Activated CD8-positive, alpha-beta T cell treated with anti-CD3 and anti-CD28 coated beads for 36 hours (primary cell): ENCODE data around the gene DPYD. TPM values are rescaled to one million over a fixed set of nuclear protein-coding genes. Genes with fewer than 3 reads are reported as not detected.

Experiments
- ATAC-seq: fragments of 200-7000 bp; cut with Tn5 transposase; one replicate; pipeline ENCODE4 v1.10.0; 2021; ENCODE audit warnings: mild to moderate bottlenecking, moderate library complexity
- CTCF ChIA-PET: fragments of 350-600 bp; sonication (Branson Sonifier 250); formaldehyde crosslinking; loops from one replicate; lab custom pipeline; 2021; ENCODE audit warnings: antibody characterized with exemption; lab: Charles Lee
- POLR2A ChIA-PET: fragments of 350-600 bp; sonication (Branson Sonifier 250); formaldehyde crosslinking; loops from one replicate; lab custom pipeline; 2021; ENCODE audit warnings: antibody characterized with exemption; lab: Charles Lee
- DNase-seq: peaks from one replicate; pipeline ENCODE4 v3.0.0-alpha.2; 2020
- H3K27ac Mint-ChIP-seq: one replicate; pipeline ENCODE4 v1.8.0; 2021; ENCODE audit warnings: mild to moderate bottlenecking, mixed read lengths
- H3K27me3 Mint-ChIP-seq: one replicate; pipeline ENCODE4 v1.8.0; 2021; ENCODE audit warnings: mixed read lengths
- H3K36me3 Mint-ChIP-seq: one replicate; pipeline ENCODE4 v1.8.0; 2021; ENCODE audit warnings: low read depth, mixed read lengths
- H3K4me1 Mint-ChIP-seq: one replicate; pipeline ENCODE4 v1.8.0; 2021; ENCODE audit warnings: low read depth, mixed read lengths
- H3K4me3 Mint-ChIP-seq: one replicate; pipeline ENCODE4 v1.8.0; 2021; ENCODE audit warnings: mild to moderate bottlenecking, moderate library complexity, mixed read lengths
- H3K9me3 Mint-ChIP-seq: one replicate; pipeline ENCODE4 v1.8.0; 2021; ENCODE audit warnings: mixed read lengths
- intact Hi-C: fragments of 100-400 bp; cut with micrococcal nuclease; formaldehyde crosslinking; loops from one replicate; pipeline ENCODE4 v1.10.0; 2022
- total RNA-seq, 2 experiments: library from RNA; stranded (reverse); gene quantifications; one replicate each; pipeline ENCODE4 v1.2.3, GENCODE V29; 2021
- TF ChIP-seq, protein P1 (sequence below): fragments of 200-600 bp; IDR thresholded peaks from one replicate; pipeline ENCODE4 v1.8.0; 2022; ENCODE audit warnings: antibody characterized with exemption, mild to moderate bottlenecking

Gene DPYD
- total RNA-seq, 2 experiments from 2014 or later = 10.7 to 10.8 TPM

DNA sequence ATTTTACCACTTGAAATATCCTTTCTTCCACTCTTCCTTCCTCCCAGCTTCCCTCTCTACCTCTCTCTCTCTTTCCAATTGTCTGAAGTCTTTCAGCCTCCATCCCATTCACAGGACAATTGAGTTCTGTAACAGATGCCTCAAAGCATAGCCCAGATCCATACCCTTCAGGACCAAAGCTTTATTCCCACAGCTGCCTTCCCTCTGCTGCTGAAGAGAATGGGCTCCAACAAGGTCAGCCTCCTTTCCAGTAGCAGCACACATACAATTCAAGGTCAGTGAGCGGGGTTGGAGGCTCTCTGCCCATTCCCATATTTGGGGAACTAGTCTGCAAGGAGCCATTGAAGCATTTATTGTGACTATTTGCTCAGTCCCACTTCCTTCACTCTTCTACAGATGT lies 179.9 kb downstream of the DPYD start:
- no peak overlapping the region for H3K27ac Mint-ChIP-seq
- no peaks in the 10 kb centered on the region for H3K4me1 Mint-ChIP-seq
- no peak overlapping the region for H3K4me3 Mint-ChIP-seq
- intact Hi-C loops = no loop called here
- CTCF ChIA-PET = interaction anchor here (1.3 kb wide), 1 partner anchor 8 kb away, joined by 3 read pairs; no protein-coding TSS in a partner anchor
- DNase-seq (no peak), ATAC-seq (no peak)
- H3K9me3 Mint-ChIP-seq = no peaks in the 10 kb centered on the region
- POLR2A ChIA-PET = no interaction called here
- H3K27me3 Mint-ChIP-seq = no peaks in the 10 kb centered on the region
- peaks cover 2% of the 10 kb centered on the region for H3K36me3 Mint-ChIP-seq
- TF ChIP-seq, protein P1, sequence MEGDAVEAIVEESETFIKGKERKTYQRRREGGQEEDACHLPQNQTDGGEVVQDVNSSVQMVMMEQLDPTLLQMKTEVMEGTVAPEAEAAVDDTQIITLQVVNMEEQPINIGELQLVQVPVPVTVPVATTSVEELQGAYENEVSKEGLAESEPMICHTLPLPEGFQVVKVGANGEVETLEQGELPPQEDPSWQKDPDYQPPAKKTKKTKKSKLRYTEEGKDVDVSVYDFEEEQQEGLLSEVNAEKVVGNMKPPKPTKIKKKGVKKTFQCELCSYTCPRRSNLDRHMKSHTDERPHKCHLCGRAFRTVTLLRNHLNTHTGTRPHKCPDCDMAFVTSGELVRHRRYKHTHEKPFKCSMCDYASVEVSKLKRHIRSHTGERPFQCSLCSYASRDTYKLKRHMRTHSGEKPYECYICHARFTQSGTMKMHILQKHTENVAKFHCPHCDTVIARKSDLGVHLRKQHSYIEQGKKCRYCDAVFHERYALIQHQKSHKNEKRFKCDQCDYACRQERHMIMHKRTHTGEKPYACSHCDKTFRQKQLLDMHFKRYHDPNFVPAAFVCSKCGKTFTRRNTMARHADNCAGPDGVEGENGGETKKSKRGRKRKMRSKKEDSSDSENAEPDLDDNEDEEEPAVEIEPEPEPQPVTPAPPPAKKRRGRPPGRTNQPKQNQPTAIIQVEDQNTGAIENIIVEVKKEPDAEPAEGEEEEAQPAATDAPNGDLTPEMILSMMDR = no peak

DNA sequence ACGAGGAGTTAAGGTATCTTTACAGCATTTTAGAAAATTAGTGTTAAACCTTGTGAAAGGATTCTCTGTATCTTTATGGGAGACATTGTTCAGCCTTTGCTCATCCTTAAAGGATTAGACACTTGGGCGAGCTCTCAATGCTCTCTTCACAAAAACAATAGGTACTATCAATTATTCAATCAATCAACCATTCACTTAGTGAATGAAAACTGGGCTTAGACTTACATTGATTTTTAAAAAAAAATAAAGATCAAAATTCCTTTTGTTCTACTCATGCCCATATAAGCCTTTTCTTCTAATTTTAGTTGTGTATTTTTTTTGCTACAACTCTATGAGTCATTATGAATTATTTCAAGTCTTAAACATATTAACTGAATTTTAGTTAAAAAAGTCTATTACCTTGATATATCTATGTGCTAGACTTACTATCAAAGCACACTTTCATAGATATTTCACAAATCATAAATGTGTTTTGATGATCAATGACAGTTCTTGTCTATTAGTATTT lies 181.2 kb downstream of the DPYD start:
- no peaks in the 10 kb centered on the region for H3K9me3 Mint-ChIP-seq
- TF ChIP-seq, protein P1 = no peak
- POLR2A ChIA-PET = interaction anchor here (0.6 kb wide), 1 partner anchor 847 kb away, joined by 3 read pairs; no protein-coding TSS in a partner anchor
- H3K27ac Mint-ChIP-seq = no peak overlapping the region
- DNase-seq = no peak
- CTCF ChIA-PET = interaction anchor here (1.3 kb wide), 1 partner anchor 9 kb away, joined by 3 read pairs; no protein-coding TSS in a partner anchor
- no peaks in the 10 kb centered on the region for H3K27me3 Mint-ChIP-seq
- intact Hi-C loops = no loop called here
- H3K36me3 Mint-ChIP-seq = peaks cover 2% of the 10 kb centered on the region
- ATAC-seq = no peak
- H3K4me1 Mint-ChIP-seq = no peaks in the 10 kb centered on the region
- no peak overlapping the region for H3K4me3 Mint-ChIP-seq

DNA sequence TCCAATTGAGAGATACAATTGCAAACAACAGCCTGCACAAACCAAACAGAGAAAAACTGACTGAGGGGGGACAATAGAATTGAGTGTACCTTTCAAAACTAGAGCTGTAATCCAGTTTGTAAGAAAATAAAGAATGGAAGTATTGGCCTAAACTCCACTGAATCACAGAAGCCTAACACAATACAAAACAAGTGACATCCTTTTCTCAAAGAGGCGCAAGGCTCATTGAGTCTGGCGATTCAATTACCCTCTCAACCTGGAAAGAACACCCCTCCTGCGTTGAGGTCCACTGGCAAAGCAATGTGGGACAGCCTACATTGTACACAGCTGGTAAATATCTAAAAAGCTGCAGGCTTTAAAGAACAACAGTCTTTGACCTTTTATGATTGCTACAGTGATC lies 182.6 kb downstream of the DPYD start:
- Mint-ChIP-seq H3K27ac (no peak overlapping the region), H3K36me3 (peaks cover 2% of the 10 kb centered on the region), H3K9me3 (no peaks in the 10 kb centered on the region), H3K4me3 (no peak overlapping the region), H3K4me1 (no peaks in the 10 kb centered on the region), H3K27me3 (no peaks in the 10 kb centered on the region)
- TF ChIP-seq, protein P1 = no peak
- DNase-seq (no peak), ATAC-seq (no peak)
- ChIA-PET CTCF (no interaction called here), POLR2A (no interaction called here)
- intact Hi-C loops = no loop called here

GRCh38 chr1:97730271-97730670 lies 190.6 kb downstream of the DPYD start:
- H3K4me1 Mint-ChIP-seq = peaks cover 2% of the 10 kb centered on the region
- ATAC-seq (no peak), DNase-seq (no peak)
- intact Hi-C loops = no loop called here
- H3K4me3 Mint-ChIP-seq = no peak overlapping the region
- no peaks in the 10 kb centered on the region for H3K9me3 Mint-ChIP-seq
- TF ChIP-seq, protein P1 = no peak
- peaks cover 2% of the 10 kb centered on the region for H3K36me3 Mint-ChIP-seq
- ChIA-PET CTCF (no interaction called here), POLR2A (no interaction called here)
- no peak overlapping the region for H3K27ac Mint-ChIP-seq
- H3K27me3 Mint-ChIP-seq = no peaks in the 10 kb centered on the region

GRCh38 chr1:97728436-97728835 lies 192.4 kb downstream of the DPYD start:
- ChIA-PET POLR2A (no interaction called here), CTCF (no interaction called here)
- H3K27me3 Mint-ChIP-seq = no peaks in the 10 kb centered on the region
- H3K27ac Mint-ChIP-seq = no peak overlapping the region
- ATAC-seq (no peak), DNase-seq (no peak)
- peaks cover 2% of the 10 kb centered on the region for H3K4me1 Mint-ChIP-seq
- TF ChIP-seq, protein P1 = no peak
- peaks cover 7% of the 10 kb centered on the region for H3K36me3 Mint-ChIP-seq
- H3K9me3 Mint-ChIP-seq = peaks cover 2% of the 10 kb centered on the region
- intact Hi-C loops = no loop called here
- no peak overlapping the region for H3K4me3 Mint-ChIP-seq
